Stimulated activated CD8-positive, alpha-beta memory T cell treated with anti-CD3 and anti-CD28 coated beads, Interleukin-12 subunit alpha, Interleukin-12 subunit beta, amount 100 ng/mL, for 4 hours (primary cell): Measurements from ENCODE around the gene JAZF1.

Source experiments
- DNase-seq: peaks from one replicate; pipeline ENCODE4 v3.0.0-alpha.2; 2020; ENCODE audit warnings: low read depth

Gene JAZF1

DNA sequence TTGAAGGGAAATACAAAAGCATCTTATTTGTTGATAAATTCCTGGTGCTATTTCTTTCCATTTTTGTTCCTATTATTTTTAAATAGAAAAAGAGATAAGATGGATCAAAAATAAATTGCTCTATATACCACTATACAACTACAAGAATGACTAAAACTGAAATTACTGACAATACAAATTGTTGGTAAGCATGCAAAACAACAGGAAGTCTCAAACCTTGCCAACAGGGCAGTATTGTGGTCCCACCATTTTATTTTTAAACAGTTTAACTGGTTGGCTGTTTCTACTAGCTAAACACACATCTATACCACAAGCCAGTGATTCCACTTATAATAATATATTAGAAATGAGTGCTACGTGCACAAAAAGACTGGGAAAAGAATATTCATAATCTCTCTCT is 213.0 kb downstream of the JAZF1 start:
- no peak for DNase-seq

DNA sequence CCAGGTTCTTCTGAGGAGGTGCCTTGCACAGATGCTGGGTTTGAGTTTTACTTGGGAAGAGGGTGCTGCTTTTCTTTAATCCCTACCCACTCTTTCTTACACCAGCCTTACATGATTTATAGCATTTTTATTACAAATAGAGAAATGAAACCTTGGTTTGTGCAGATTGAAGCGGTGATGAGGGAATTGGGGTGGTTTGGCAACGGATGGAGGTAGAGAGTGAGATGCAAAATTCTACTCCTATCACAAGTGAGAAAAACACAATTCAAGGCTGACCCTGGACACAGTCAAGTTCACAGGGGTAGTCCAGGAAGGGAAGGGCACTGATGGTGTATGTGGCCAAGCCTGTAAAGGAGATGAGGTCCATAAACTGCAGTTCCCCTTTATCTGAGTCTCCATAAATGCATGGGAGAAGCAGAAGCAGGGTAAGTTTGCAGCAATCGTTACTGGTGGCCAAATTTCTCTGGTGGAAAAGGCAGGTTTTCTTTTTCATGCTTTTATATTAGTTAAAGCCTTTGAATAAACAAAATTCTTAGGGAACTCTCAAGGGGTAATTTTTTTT is 214.3 kb downstream of the JAZF1 start:
- DNase-seq, result no peak

DNA sequence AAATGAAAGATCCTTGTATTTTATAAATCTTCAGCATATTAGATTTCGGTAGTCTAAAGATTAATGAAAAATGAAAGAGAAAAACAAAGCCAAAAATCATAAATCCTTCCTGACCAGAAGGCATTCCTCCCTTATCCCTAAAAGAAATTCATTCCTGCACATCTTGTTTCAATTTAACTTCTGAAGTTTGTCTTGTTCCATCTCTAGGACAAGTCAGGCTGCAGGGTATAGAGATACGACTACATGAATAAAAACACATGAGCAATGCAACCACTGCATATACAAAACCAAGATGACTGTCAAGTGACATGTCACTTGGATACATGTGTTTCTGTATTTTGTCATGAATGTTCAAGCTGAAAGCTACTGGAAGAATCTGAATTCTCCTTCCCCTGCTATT is 214.9 kb downstream of the JAZF1 start:
- no peak for DNase-seq

- DNase-seq, result no peak
Measured at GRCh38 chr7:27964820-27965219, 215.8 kb downstream of the JAZF1 start.

GRCh38 chr7:27963056-27963455 is 217.5 kb downstream of the JAZF1 start:
- no peak for DNase-seq

GRCh38 chr7:27962273-27962672 is 218.3 kb downstream of the JAZF1 start:
- DNase-seq, result no peak

GRCh38 chr7:27961255-27961654 is 219.3 kb downstream of the JAZF1 start:
- no peak for DNase-seq

- no peak for DNase-seq
Measured at GRCh38 chr7:27960415-27960814, 220.2 kb downstream of the JAZF1 start.

GRCh38 chr7:27958933-27959548 is 221.6 kb downstream of the JAZF1 start:
- no peak for DNase-seq

- DNase-seq, result no peak
Measured at GRCh38 chr7:27955596-27955995, 225.0 kb downstream of the JAZF1 start.

GRCh38 chr7:27955011-27955410 is 225.6 kb downstream of the JAZF1 start:
- DNase-seq, result no peak

DNA sequence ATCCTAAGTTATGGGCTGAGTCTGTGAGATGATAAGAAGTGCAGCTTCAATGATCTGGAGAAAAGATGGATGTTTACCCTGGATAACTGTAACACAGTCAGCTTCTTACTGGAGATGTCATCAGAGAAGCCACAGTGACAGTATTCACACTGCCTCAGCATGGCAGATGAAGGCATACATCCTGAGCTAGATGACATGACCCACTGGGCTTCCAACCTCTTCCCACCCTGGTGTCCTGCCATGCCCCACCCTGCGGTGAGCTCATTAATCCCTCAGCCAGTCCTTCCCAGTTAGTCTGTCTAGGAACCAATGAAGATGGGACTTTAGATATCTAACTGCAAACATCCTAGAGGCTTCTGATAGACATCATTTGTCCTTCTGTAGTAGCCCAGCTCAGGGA is 226.8 kb downstream of the JAZF1 start:
- no peak for DNase-seq

DNA sequence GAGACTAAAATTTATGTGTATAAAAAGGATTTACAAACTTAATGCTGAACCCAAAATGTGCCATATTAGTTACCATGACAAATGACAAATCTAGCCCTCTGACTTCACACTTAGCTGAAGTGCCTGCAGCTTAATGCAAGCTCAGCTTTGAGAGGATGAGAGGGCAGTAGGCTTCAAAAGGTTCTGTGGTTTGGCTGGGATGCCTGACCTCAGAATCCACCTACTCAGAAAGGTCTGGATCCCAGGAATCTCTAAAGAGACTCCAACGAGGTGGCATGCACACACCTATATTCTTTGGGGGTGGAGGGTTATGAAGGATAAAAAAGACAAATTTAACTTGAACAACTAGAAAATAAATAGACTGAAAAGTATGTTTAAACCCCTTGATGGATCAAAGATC is 227.2 kb downstream of the JAZF1 start:
- DNase-seq, result no peak

DNA sequence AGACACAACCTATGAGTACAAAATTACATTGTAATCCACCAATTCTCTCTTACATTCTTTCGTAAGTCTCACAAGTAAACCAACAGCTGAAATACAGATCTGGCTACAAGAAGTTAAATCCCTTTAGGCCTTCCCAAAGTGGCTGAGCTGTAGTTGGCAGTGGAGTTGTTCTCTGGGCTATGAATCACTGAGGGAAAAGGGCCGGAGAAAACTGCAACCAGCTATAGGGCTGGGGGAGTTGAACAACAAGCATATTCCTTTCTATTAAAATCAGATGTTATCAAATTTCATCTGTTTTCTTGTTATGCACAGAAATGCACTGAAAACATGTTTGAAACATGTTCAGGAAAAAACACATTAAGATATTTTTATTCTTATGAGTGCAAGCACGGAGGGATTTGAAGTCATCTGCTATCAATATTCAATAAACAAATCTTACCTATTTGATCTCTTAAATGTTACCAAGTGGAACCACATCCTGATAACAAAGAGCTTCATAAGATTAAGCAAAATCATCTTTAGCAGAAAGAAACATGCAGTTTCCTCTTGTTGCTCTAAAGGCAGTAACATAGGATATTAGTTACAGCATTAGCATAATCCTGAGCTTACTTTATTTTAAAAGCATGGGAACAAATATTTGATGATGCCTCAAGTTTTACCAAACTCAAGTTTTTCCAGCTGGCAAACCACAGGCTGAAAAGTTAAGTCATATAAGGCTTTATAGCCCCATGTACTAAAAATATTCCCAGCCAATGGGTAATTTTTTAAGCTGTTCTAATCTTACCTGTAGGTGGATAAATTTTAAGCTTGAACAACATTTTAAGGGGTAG is 227.9 kb downstream of the JAZF1 start:
- DNase-seq, result no peak

DNA sequence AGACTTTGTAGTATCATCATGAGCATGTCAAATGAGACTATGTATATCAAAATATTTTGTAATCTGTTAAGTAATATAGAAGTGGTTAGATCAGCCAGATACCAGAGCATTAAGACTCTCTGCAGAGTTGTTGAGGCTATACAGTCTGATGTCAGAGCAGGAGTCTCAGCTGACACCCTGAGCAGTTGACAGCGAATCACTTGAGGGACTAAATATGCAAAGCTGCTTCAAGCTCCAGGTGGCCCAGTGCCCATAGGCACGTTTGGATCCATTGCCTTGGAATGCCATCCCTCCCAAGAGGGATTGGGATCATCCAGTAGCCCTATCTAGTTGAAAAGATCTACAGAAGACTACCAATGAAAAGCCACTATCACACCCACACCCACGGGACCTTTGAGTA is 230.5 kb downstream of the JAZF1 start:
- DNase-seq, result no peak

GRCh38 chr7:27948861-27949260 is 231.7 kb downstream of the JAZF1 start:
- DNase-seq, result no peak

DNA sequence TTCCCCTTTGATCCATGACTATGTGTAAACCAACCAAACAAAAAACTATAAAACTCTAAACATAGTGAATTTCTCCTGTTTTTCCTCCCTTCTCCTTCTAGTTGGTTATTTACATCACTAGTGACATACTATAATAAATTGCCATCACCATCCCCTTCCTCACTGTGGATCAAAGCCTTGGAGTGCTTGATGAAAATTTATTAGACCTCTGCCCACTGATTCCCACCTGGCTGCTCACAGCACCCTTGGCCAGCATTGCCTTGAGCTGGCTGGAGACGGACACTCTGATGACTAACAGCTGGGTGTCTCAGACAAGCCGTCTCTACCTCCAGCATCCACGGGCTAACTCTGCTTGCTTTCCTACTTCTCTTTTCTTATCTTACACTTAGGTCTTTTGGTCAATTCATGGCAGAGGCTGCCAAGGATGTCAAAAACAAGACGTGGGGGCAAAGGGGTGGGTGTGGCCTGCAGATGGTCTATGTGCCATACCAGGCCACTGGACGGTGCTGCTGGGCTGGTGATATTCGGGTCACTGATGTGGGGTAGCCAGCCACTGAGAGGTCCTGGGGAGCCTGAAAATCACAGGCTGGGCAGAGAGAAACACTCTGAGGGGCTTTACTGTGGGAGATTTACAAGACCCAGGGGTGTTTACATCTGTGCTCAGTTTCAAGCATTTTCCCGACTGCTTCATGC is 232.9 kb downstream of the JAZF1 start:
- DNase-seq, result no peak

DNA sequence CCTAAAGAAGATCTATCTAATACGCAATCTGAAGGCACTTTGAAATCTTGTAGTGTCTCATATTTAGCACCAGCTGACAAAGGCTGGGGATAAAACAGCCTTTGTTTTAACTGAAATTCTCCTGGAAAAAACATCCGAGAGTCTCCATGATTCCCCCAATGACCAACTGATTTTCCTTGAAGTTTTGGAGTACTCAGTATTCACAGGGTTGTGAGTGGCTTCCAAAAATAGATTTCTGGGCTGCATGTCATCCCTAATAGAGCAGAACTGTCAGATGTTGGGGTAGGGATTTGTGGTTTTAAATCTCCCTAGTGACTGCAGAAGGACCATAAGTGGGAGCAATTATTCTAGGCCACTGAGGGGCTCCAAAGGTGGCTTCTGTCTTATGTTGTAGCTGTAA is 234.2 kb downstream of the JAZF1 start:
- DNase-seq, result no peak

DNA sequence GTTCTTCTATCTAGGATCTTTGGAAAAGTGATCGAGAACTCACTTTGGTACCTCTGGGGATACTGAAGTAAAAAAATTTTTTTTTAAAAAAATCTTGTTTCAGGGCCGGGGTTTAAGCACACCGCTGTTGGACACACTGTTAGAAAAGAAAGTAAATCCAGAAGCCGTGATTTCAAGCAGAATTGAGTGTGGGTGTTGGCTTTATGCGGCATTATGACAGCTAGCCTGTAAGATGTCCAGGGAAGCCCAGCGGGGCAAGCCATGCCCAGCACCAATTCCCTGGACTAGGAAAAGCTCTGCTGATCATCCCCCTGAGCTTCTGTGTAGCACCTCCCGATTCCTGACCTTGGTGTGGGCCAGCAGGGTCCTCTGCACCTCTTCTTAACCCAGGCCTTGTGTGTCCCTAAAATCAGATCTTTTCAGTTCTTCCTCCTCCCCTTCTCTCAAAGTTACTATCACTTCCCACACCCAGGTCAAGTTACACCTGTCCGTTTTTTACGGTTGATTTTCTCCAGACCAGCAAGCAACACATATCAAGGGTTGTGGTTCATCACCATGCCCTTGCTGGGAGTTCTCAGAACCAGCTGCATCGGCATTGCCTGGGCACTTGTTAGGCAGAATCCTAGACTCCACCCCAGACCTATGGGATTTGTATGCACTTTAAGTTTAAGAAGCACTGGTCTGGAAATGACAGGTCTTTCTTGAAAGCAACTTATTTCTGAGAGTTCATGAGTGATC is 235.4 kb downstream of the JAZF1 start:
- no peak for DNase-seq

DNA sequence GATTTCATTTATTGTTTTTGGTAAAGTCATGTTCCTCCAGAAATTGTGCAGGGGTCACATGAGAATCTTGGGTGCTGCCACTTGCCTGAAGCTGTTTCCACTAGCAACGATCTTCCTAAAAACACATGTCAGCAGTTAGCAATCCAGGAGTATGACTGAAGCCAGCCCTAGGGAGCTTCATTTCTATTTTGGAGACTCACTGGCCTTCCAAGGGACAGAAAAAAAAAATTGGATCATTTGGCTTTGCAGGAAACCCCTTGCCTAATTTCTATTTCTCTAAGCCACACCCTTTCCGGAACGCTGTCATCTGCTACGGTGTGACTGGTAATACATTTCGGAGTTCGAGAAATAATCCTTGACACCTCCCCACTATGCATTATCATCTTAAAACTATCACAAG is 236.0 kb downstream of the JAZF1 start:
- no peak for DNase-seq

DNA sequence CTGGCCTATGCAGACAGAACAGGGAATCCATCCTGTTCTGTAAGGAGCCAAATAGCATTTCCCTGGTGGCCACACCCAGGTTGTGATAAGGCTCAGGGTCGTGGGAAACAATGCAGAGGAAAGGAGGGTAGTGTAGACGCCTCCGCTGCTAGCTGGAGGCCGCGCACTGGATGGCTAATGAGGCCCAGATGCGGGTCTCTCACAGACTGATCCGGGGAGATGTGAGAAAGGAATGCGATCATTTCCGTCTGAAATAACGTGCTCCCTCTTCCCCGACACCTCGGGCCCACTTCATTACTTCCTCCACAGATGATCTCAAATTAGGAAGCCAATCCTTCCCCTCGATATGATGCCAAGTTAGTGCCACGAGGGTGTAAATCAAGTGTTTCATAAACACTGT is 237.4 kb downstream of the JAZF1 start:
- no peak for DNase-seq

- no peak for DNase-seq
Measured at GRCh38 chr7:27942711-27943110, 237.9 kb downstream of the JAZF1 start.
